ENCODE results near the gene B3GNT4.
"Not testable (repeated sequence)": the region's sequence is repeated elsewhere in the genome, so short reads cannot be mapped to it uniquely, and the experiment has no call there.

Gene B3GNT4

GRCh38 chr12:122225683-122226365 lies 22.3 kb downstream of the B3GNT4 start, which contains the start of gene DIABLO:
Gene DIABLO (minus strand): TSS chr12:122226052. CDS start chr12:122226014, 38 bp downstream.
- peak; percentile 100 for DNase-seq

GRCh38 chr12:122226366-122227125 lies 23.0 kb downstream of the B3GNT4 start:
- no peak for DNase-seq

GRCh38 chr12:122227341-122227740 lies 23.8 kb downstream of the B3GNT4 start:
- DNase-seq: peak in 1 of 2 experiments; percentile 20

- DNase-seq: no peak
Observed at GRCh38 chr12:122228092-122228491, 24.6 kb downstream of the B3GNT4 start.

- no peak for DNase-seq
Observed at GRCh38 chr12:122230798-122231197, 27.3 kb downstream of the B3GNT4 start.

GRCh38 chr12:122232691-122233090 lies 29.2 kb downstream of the B3GNT4 start:
- no peak for DNase-seq

- DNase-seq: no peak
Observed at GRCh38 chr12:122235741-122236140, 32.2 kb downstream of the B3GNT4 start.

- DNase-seq: no peak
Observed at GRCh38 chr12:122238861-122239260, 35.4 kb downstream of the B3GNT4 start.

GRCh38 chr12:122243965-122244364 lies 40.5 kb downstream of the B3GNT4 start:
- no peak for DNase-seq

- DNase-seq: peak in 1 of 2 experiments; percentile 7
Observed at GRCh38 chr12:122244565-122245371, 41.3 kb downstream of the B3GNT4 start.

- no peak for DNase-seq
Observed at GRCh38 chr12:122245553-122245952, 42.0 kb downstream of the B3GNT4 start.

- DNase-seq: no peak
Observed at GRCh38 chr12:122250047-122250446, 46.5 kb downstream of the B3GNT4 start.

- no peak for DNase-seq
Observed at GRCh38 chr12:122250536-122250935, 47.0 kb downstream of the B3GNT4 start.

GRCh38 chr12:122258462-122258861 lies 55.0 kb downstream of the B3GNT4 start:
- DNase-seq: not testable (repeated sequence)
